ENCODE data around the gene KAT2B.

The KAT2B gene

GRCh38 chr3:20077068-20077467 lies 36.8 kb downstream of the KAT2B start:
- TF ChIP-seq, protein P1, sequence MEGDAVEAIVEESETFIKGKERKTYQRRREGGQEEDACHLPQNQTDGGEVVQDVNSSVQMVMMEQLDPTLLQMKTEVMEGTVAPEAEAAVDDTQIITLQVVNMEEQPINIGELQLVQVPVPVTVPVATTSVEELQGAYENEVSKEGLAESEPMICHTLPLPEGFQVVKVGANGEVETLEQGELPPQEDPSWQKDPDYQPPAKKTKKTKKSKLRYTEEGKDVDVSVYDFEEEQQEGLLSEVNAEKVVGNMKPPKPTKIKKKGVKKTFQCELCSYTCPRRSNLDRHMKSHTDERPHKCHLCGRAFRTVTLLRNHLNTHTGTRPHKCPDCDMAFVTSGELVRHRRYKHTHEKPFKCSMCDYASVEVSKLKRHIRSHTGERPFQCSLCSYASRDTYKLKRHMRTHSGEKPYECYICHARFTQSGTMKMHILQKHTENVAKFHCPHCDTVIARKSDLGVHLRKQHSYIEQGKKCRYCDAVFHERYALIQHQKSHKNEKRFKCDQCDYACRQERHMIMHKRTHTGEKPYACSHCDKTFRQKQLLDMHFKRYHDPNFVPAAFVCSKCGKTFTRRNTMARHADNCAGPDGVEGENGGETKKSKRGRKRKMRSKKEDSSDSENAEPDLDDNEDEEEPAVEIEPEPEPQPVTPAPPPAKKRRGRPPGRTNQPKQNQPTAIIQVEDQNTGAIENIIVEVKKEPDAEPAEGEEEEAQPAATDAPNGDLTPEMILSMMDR (IDR thresholded peaks at IDR 0.05; ENCODE audit: low read depth, low read length) = no peak
- no peak overlapping the region for H3K4me3 ChIP-seq (replicated peaks in 1 of 2; ENCODE audit: low read depth in 2 of 2, low read length in 2 of 2)
- no peak for DNase-seq (ENCODE audit: low read depth in 2 of 2)

GRCh38 chr3:20078194-20078714 lies 38.0 kb downstream of the KAT2B start:
- TF ChIP-seq, protein P1 (IDR thresholded peaks at IDR 0.05; ENCODE audit: low read depth, low read length) = no peak
- DNase-seq (ENCODE audit: low read depth in 2 of 2) = no peak
- no peak overlapping the region for H3K4me3 ChIP-seq (replicated peaks in 1 of 2; ENCODE audit: low read depth in 2 of 2, low read length in 2 of 2)

- H3K4me3 ChIP-seq (replicated peaks in 1 of 2; ENCODE audit: low read depth in 2 of 2, low read length in 2 of 2) = no peak overlapping the region
- no peak for DNase-seq (ENCODE audit: low read depth in 2 of 2)
These were observed 39.4 kb downstream of the KAT2B start for GRCh38 chr3:20079621-20080020.

DNA sequence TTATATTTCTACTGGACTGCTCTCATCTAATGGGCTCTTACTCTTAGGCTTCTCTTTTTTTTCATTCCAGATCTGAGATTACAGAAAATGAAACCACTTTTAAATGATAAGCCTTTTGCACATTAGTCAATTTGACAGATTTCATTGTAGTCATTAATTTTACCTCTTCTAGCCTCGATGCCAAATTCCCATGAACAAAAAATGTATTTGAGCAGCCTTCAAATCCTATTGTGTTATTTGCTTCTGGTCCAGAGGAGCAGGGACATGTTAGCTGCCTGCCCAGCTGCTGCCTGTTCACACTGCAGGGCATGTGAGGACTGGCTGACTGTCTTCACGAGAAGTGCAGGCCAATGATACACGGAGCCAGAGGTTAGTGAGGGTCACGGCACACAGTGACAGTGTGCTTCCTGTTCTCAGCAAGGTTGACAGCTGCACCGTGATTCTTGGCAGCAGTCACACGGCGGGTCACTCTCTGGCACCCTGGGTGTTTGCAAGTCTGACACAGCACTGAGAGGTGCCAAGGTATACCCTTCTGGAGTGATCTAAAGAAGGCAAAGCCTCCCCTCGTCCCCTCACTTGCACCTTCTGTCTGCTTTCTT lies 40.8 kb downstream of the KAT2B start:
- DNase-seq (ENCODE audit: low read depth in 2 of 2) = peak; percentile 13 to 26
- TF ChIP-seq, protein P1 (IDR thresholded peaks at IDR 0.05; ENCODE audit: low read depth, low read length) = no peak
- H3K4me3 ChIP-seq (replicated peaks in 1 of 2; ENCODE audit: low read depth in 2 of 2, low read length in 2 of 2) = no peak overlapping the region

More at GRCh38 chr3:20079621-20080020, 39.4 kb downstream of the KAT2B start:
- TF ChIP-seq, protein P1 (IDR thresholded peaks at IDR 0.05; ENCODE audit: low read depth, low read length) = no peak

GRCh38 chr3:20083253-20083652 lies 43.0 kb downstream of the KAT2B start:
- TF ChIP-seq, protein P1 (IDR thresholded peaks at IDR 0.05; ENCODE audit: low read depth, low read length) = no peak
- H3K4me3 ChIP-seq (replicated peaks in 1 of 2; ENCODE audit: low read depth in 2 of 2, low read length in 2 of 2) = no peak overlapping the region

DNA sequence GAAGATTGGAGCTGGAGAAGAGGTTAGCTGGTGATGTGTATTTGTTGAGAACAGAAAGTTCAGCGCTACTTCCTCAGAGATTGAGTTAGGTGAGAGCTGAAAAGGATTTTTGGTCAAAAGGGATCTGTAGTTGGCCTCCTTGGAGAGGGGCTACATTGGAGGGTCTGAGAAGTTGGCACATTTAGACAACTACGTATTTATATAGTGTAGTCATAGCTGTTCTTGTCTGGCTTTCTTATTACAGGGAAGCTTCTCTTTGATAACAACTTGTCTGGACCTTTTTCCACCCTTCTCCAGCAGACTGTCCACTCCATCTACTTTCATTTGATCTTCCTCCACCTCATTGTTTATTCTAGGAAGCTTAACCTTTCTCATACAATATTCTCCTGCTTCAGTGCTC lies 43.7 kb downstream of the KAT2B start:
- TF ChIP-seq, protein P1 (IDR thresholded peaks at IDR 0.05; ENCODE audit: low read depth, low read length) = no peak
- no peak overlapping the region for H3K4me3 ChIP-seq (replicated peaks in 1 of 2; ENCODE audit: low read depth in 2 of 2, low read length in 2 of 2)
- no peak for DNase-seq (ENCODE audit: low read depth in 2 of 2)

More at GRCh38 chr3:20083253-20083652, 43.0 kb downstream of the KAT2B start:
- no peak for DNase-seq (ENCODE audit: low read depth in 2 of 2)
